Activated CD8-positive, alpha-beta memory T cell treated with anti-CD3 and anti-CD28 coated beads for 36 hours (primary cell): ENCODE results near the gene DZIP1. TPM values are rescaled to one million over a fixed set of nuclear protein-coding genes. Genes with fewer than 3 reads are reported as not detected.

Source experiments
- CTCF ChIA-PET: fragments of 350-600 bp; sonication (Branson Sonifier 250); formaldehyde crosslinking; loops from one replicate; lab custom pipeline; 2021; ENCODE audit warnings: antibody characterized with exemption; lab: Charles Lee
- POLR2A ChIA-PET: fragments of 350-600 bp; sonication (Branson Sonifier 250); formaldehyde crosslinking; loops from one replicate; lab custom pipeline; 2021; ENCODE audit warnings: antibody characterized with exemption; lab: Charles Lee
- total RNA-seq, 2 experiments: library from RNA; stranded (reverse); gene quantifications; one replicate each; pipeline ENCODE4 v1.2.3, GENCODE V29; 2021

The DZIP1 gene
- total RNA-seq, 2 experiments from 2014 or later, result 0.13 to 0.42 TPM

- POLR2A ChIA-PET, result no interaction called here
- CTCF ChIA-PET, result no interaction called here
Observed at GRCh38 chr13:95647321-95647720, 2.8 kb upstream of the DZIP1 start.

- POLR2A ChIA-PET, result no interaction called here
Observed at GRCh38 chr13:95643936-95644598, 439 bp downstream of the DZIP1 start.

GRCh38 chr13:95643571-95643935, 953 bp downstream of the DZIP1 start:
- ChIA-PET POLR2A (no interaction called here), CTCF (no interaction called here)

More at GRCh38 chr13:95643936-95644598, 439 bp downstream of the DZIP1 start:
- CTCF ChIA-PET, result no interaction called here

- ChIA-PET POLR2A (no interaction called here), CTCF (no interaction called here)
Observed at GRCh38 chr13:95642999-95643398, 1.5 kb downstream of the DZIP1 start.

GRCh38 chr13:95642028-95642621, 2.4 kb downstream of the DZIP1 start:
- POLR2A ChIA-PET, result no interaction called here

GRCh38 chr13:95641291-95642027, 3.0 kb downstream of the DZIP1 start:
- POLR2A ChIA-PET, result no interaction called here
- CTCF ChIA-PET, result no interaction called here

More at GRCh38 chr13:95642028-95642621, 2.4 kb downstream of the DZIP1 start:
- CTCF ChIA-PET, result no interaction called here

- ChIA-PET CTCF (no interaction called here), POLR2A (no interaction called here)
Observed at GRCh38 chr13:95636853-95637252, 7.7 kb downstream of the DZIP1 start.

GRCh38 chr13:95630593-95630992, 13.9 kb downstream of the DZIP1 start:
- CTCF ChIA-PET, result no interaction called here

GRCh38 chr13:95629071-95629470, 15.4 kb downstream of the DZIP1 start:
- POLR2A ChIA-PET, result no interaction called here
- CTCF ChIA-PET, result no interaction called here

More at GRCh38 chr13:95630593-95630992, 13.9 kb downstream of the DZIP1 start:
- POLR2A ChIA-PET, result no interaction called here

- ChIA-PET POLR2A (no interaction called here), CTCF (no interaction called here)
Observed at GRCh38 chr13:95628488-95628887, 16.0 kb downstream of the DZIP1 start.

GRCh38 chr13:95627590-95627989, 16.9 kb downstream of the DZIP1 start:
- POLR2A ChIA-PET, result no interaction called here
- CTCF ChIA-PET, result no interaction called here

GRCh38 chr13:95626768-95627167, 17.7 kb downstream of the DZIP1 start:
- CTCF ChIA-PET, result no interaction called here
- POLR2A ChIA-PET, result no interaction called here

GRCh38 chr13:95624020-95624419, 20.5 kb downstream of the DZIP1 start:
- ChIA-PET POLR2A (no interaction called here), CTCF (interaction anchor here (0.8 to 2.1 kb wide), 3 partner anchors 14 to 211 kb away, joined by 3 to 32 read pairs (median 4); no protein-coding TSS in a partner anchor)

- POLR2A ChIA-PET, result no interaction called here
- CTCF ChIA-PET, result interaction anchor here (0.8 kb wide), 1 partner anchor 209 kb away, joined by 3 read pairs; no protein-coding TSS in a partner anchor
Observed at GRCh38 chr13:95623141-95623540, 21.4 kb downstream of the DZIP1 start.

GRCh38 chr13:95620825-95621498, 23.5 kb downstream of the DZIP1 start:
- ChIA-PET CTCF (interaction anchor here (1.2 kb wide), 1 partner anchor 13 kb away, joined by 3 read pairs; no protein-coding TSS in a partner anchor), POLR2A (no interaction called here)

- CTCF ChIA-PET, result no interaction called here
- POLR2A ChIA-PET, result no interaction called here
Observed at GRCh38 chr13:95620030-95620824, 24.3 kb downstream of the DZIP1 start.

- POLR2A ChIA-PET, result no interaction called here
Observed at GRCh38 chr13:95615539-95615938, 29.0 kb downstream of the DZIP1 start.

GRCh38 chr13:95614641-95615245, 29.8 kb downstream of the DZIP1 start:
- CTCF ChIA-PET, result no interaction called here

More at GRCh38 chr13:95615539-95615938, 29.0 kb downstream of the DZIP1 start:
- CTCF ChIA-PET, result no interaction called here

More at GRCh38 chr13:95614641-95615245, 29.8 kb downstream of the DZIP1 start:
- POLR2A ChIA-PET, result interaction anchor here (0.8 kb wide), 1 partner anchor 209 kb away, joined by 4 read pairs; no protein-coding TSS in a partner anchor
